GM23338 (cell line): ENCODE data around the gene SHISAL2A. TPM values are rescaled to one million over a fixed set of nuclear protein-coding genes. Genes with fewer than 3 reads are reported as not detected.

Experiments
- ATAC-seq: fragments of 200-7000 bp; cut with Tn5 transposase; 3 replicates; pipeline ENCODE4 v1.9.1; 2020
- DNase-seq: peaks from one replicate; pipeline ENCODE4 v3.0.0-alpha.2; 2015; ENCODE audit warnings: low spot score
- H2AFZ ChIP-seq: fragments of 200-600 bp; sonication (generic); 2 replicates; pipeline ENCODE4 v1.8.0; 2016; ENCODE audit warnings: antibody characterized with exemption, mild to moderate bottlenecking, moderate library complexity
- H3F3A ChIP-seq: fragments of 200-600 bp; sonication (generic); replicated peaks from 2 replicates; pipeline ENCODE4 v1.8.0; 2017; ENCODE audit warnings: antibody characterized with exemption, mixed run types, low read depth
- H3K27ac ChIP-seq: fragments of 200-600 bp; sonication (generic); 2 replicates; pipeline ENCODE4 v1.6.1; 2016; ENCODE audit warnings: low read depth
- H3K27me3 ChIP-seq: fragments of 200-600 bp; sonication (generic); 2 replicates; pipeline ENCODE4 v1.8.0; 2016; ENCODE audit warnings: mild to moderate bottlenecking, mixed run types, moderate library complexity; ENCODE audit not compliant: insufficient read depth
- H3K36me3 ChIP-seq: fragments of 200-600 bp; sonication (generic); 2 replicates; pipeline ENCODE4 v1.8.0; 2016; ENCODE audit warnings: mild to moderate bottlenecking; ENCODE audit not compliant: insufficient read depth
- H3K4me1 ChIP-seq: fragments of 200-600 bp; sonication (generic); 2 replicates; pipeline ENCODE4 v1.8.0; 2016; ENCODE audit warnings: mild to moderate bottlenecking, moderate library complexity; ENCODE audit not compliant: insufficient read depth
- H3K4me2 ChIP-seq: fragments of 200-600 bp; sonication (generic); 2 replicates; pipeline ENCODE4 v1.7.1; 2017; ENCODE audit warnings: mixed run types
- H3K4me3 ChIP-seq: fragments of 200-600 bp; sonication (generic); 2 replicates; pipeline ENCODE4 v1.6.1; 2016; ENCODE audit warnings: mixed run types
- H3K79me2 ChIP-seq: fragments of 200-600 bp; sonication (generic); replicated peaks from 2 replicates; pipeline ENCODE4 v1.8.0; 2017; ENCODE audit warnings: mild to moderate bottlenecking; ENCODE audit not compliant: insufficient read depth
- H3K9me2 ChIP-seq: fragments of 200-600 bp; sonication (generic); 2 replicates; pipeline ENCODE4 v1.8.0; 2017; ENCODE audit not compliant: insufficient read depth
- H4K20me1 ChIP-seq: fragments of 200-600 bp; sonication (generic); replicated peaks from 2 replicates; pipeline ENCODE4 v1.8.0; 2017; ENCODE audit warnings: mild to moderate bottlenecking; ENCODE audit not compliant: insufficient read depth
- H3K27ac Mint-ChIP-seq: 2 replicates; pipeline ENCODE4 v1.8.0; 2020; ENCODE audit warnings: inconsistent platforms, mild to moderate bottlenecking, moderate library complexity, mixed read lengths
- H3K27me3 Mint-ChIP-seq: 3 replicates; pipeline ENCODE4 v1.8.0; 2022; ENCODE audit warnings: low read depth, mild to moderate bottlenecking, moderate library complexity, mixed read lengths, inconsistent platforms; ENCODE audit not compliant: insufficient read depth, poor library complexity
- H3K36me3 Mint-ChIP-seq: 3 replicates; pipeline ENCODE4 v1.8.0; 2021; ENCODE audit warnings: low read depth, mild to moderate bottlenecking, inconsistent platforms, moderate library complexity, mixed read lengths
- H3K4me1 Mint-ChIP-seq: 3 replicates; pipeline ENCODE4 v1.8.0; 2020; ENCODE audit warnings: mild to moderate bottlenecking, inconsistent platforms, mixed read lengths
- H3K4me3 Mint-ChIP-seq: 3 replicates; pipeline ENCODE4 v1.8.0; 2021; ENCODE audit warnings: moderate library complexity, mild to moderate bottlenecking, inconsistent platforms, mixed read lengths
- H3K9me3 Mint-ChIP-seq: 3 replicates; pipeline ENCODE4 v1.8.0; 2020; ENCODE audit warnings: moderate library complexity, mild to moderate bottlenecking, inconsistent platforms, mixed read lengths
- CREB1 ChIP-seq: fragments of 250-450 bp; sonication (Bioruptor Pico); IDR thresholded peaks from 2 replicates; pipeline ENCODE4 v1.5.0; 2020; ENCODE audit warnings: low read depth, mild to moderate bottlenecking, moderate library complexity
- EZH2 ChIP-seq: fragments of 200-600 bp; sonication (generic); IDR thresholded peaks from one replicate; pipeline ENCODE4 v1.8.0; 2017; ENCODE audit warnings: antibody characterized with exemption, mild to moderate bottlenecking, low read depth; ENCODE audit not compliant: unreplicated experiment
- EZH2phosphoT487 ChIP-seq: fragments of 200-600 bp; sonication (generic); IDR thresholded peaks from one replicate; pipeline ENCODE4 v1.8.1; 2018; ENCODE audit warnings: antibody characterized with exemption; ENCODE audit not compliant: unreplicated experiment
- JUNB ChIP-seq: IDR thresholded peaks from one replicate; pipeline ENCODE4 v1.6.1; 2016; ENCODE audit warnings: antibody characterized with exemption; ENCODE audit not compliant: unreplicated experiment
- NANOG ChIP-seq: IDR thresholded peaks from 2 replicates; pipeline ENCODE4 v1.6.1; 2016; ENCODE audit warnings: antibody characterized with exemption, borderline replicate concordance
- POLR2AphosphoS5 ChIP-seq: IDR thresholded peaks from 2 replicates; pipeline ENCODE4 v1.6.1; 2016; ENCODE audit warnings: antibody characterized with exemption, low read depth
- REST ChIP-seq: IDR thresholded peaks from one replicate; pipeline ENCODE4 v1.6.1; 2018; ENCODE audit warnings: antibody characterized with exemption; ENCODE audit not compliant: unreplicated experiment
- STAT1 ChIP-seq: IDR thresholded peaks from one replicate; pipeline ENCODE4 v1.6.1; 2016; ENCODE audit warnings: antibody characterized with exemption; ENCODE audit not compliant: unreplicated experiment
- ZNF114 ChIP-seq: fragments of 250-450 bp; sonication (Bioruptor Pico); IDR thresholded peaks from 2 replicates; pipeline ENCODE4 v1.5.0; 2020; ENCODE audit warnings: mild to moderate bottlenecking, moderate library complexity
- ZNF331 ChIP-seq: fragments of 250-450 bp; sonication (Bioruptor Pico); IDR thresholded peaks from 2 replicates; pipeline ENCODE4 v1.5.0; 2020; ENCODE audit warnings: low read depth, mild to moderate bottlenecking, moderate library complexity
- polyA plus RNA-seq: library from polyadenylated mRNA; unstranded; fragments of >200 nt; fragmentation: Nextera tagmentation; extraction: Ambion mirVana; gene quantifications from 2 replicates; pipeline ENCODE4 v1.2.1, GENCODE V29; 2016
- total RNA-seq: library from RNA; depleted of rRNA; stranded (reverse); fragments of >200 nt; shearing (Covaris generic); gene quantifications from 2 replicates; pipeline ENCODE4 v1.2.3, GENCODE V29; 2014
- TF ChIP-seq, protein P1 (sequence below): fragments of 250-450 bp; sonication (Bioruptor Pico); IDR thresholded peaks from 2 replicates; pipeline ENCODE4 v1.5.0; 2020; ENCODE audit warnings: mild to moderate bottlenecking, moderate library complexity
- TF ChIP-seq, protein P2 (sequence below): IDR thresholded peaks from 2 replicates; pipeline ENCODE4 v1.6.1; 2016; ENCODE audit warnings: antibody characterized with exemption
- TF ChIP-seq, protein P3 (sequence below), 2 experiments: fragments of 200-600 bp in 1 of 2; sonication (generic) in 1 of 2; conservative IDR thresholded peaks; 2 replicates each; pipeline versions ENCODE4 v1.5.1 to v1.6.1; 2016 to 2017; ENCODE audit warnings: antibody characterized with exemption in 2 of 2, low read depth in 2 of 2, mild to moderate bottlenecking in 2 of 2, moderate library complexity in 1 of 2

SHISAL2A gene
- total and polyA plus RNA-seq, 2 experiments from 2014 or later = 0.10 to 1.2 TPM

GRCh38 chr1:52621950-52622349 lies 11.0 kb upstream of the SHISAL2A start:
- no peaks in the 10 kb centered on the region for H3K4me1 ChIP-seq
- no peak for ATAC-seq
- no peak overlapping the region for H3K27ac ChIP-seq
- H2AFZ ChIP-seq = no peak overlapping the region
- TF ChIP-seq REST (no peak), STAT1 (no peak), CREB1 (no peak), EZH2phosphoT487 (no peak), ZNF331 (CRISPR knock-in tag) (no peak), EZH2 (no peak), JUNB (no peak), ZNF114 (no peak), POLR2AphosphoS5 (no peak), NANOG (no peak)
- TF ChIP-seq, protein P1, sequence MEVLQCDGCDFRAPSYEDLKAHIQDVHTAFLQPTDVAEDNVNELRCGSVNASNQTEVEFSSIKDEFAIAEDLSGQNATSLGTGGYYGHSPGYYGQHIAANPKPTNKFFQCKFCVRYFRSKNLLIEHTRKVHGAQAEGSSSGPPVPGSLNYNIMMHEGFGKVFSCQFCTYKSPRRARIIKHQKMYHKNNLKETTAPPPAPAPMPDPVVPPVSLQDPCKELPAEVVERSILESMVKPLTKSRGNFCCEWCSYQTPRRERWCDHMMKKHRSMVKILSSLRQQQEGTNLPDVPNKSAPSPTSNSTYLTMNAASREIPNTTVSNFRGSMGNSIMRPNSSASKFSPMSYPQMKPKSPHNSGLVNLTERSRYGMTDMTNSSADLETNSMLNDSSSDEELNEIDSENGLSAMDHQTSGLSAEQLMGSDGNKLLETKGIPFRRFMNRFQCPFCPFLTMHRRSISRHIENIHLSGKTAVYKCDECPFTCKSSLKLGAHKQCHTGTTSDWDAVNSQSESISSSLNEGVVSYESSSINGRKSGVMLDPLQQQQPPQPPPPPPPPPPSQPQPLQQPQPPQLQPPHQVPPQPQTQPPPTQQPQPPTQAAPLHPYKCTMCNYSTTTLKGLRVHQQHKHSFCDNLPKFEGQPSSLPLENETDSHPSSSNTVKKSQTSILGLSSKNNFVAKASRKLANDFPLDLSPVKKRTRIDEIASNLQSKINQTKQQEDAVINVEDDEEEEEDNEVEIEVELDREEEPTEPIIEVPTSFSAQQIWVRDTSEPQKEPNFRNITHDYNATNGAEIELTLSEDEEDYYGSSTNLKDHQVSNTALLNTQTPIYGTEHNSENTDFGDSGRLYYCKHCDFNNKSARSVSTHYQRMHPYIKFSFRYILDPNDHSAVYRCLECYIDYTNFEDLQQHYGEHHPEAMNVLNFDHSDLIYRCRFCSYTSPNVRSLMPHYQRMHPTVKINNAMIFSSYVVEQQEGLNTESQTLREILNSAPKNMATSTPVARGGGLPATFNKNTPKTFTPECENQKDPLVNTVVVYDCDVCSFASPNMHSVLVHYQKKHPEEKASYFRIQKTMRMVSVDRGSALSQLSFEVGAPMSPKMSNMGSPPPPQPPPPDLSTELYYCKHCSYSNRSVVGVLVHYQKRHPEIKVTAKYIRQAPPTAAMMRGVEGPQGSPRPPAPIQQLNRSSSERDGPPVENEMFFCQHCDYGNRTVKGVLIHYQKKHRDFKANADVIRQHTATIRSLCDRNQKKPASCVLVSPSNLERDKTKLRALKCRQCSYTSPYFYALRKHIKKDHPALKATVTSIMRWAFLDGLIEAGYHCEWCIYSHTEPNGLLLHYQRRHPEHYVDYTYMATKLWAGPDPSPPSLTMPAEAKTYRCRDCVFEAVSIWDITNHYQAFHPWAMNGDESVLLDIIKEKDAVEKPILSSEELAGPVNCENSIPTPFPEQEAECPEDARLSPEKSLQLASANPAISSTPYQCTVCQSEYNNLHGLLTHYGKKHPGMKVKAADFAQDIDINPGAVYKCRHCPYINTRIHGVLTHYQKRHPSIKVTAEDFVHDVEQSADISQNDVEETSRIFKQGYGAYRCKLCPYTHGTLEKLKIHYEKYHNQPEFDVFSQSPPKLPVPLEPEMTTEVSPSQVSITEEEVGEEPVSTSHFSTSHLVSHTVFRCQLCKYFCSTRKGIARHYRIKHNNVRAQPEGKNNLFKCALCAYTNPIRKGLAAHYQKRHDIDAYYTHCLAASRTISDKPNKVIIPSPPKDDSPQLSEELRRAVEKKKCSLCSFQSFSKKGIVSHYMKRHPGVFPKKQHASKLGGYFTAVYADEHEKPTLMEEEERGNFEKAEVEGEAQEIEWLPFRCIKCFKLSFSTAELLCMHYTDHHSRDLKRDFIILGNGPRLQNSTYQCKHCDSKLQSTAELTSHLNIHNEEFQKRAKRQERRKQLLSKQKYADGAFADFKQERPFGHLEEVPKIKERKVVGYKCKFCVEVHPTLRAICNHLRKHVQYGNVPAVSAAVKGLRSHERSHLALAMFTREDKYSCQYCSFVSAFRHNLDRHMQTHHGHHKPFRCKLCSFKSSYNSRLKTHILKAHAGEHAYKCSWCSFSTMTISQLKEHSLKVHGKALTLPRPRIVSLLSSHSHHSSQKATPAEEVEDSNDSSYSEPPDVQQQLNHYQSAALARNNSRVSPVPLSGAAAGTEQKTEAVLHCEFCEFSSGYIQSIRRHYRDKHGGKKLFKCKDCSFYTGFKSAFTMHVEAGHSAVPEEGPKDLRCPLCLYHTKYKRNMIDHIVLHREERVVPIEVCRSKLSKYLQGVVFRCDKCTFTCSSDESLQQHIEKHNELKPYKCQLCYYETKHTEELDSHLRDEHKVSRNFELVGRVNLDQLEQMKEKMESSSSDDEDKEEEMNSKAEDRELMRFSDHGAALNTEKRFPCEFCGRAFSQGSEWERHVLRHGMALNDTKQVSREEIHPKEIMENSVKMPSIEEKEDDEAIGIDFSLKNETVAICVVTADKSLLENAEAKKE (CRISPR knock-in tag) = no peak
- TF ChIP-seq, protein P2, sequence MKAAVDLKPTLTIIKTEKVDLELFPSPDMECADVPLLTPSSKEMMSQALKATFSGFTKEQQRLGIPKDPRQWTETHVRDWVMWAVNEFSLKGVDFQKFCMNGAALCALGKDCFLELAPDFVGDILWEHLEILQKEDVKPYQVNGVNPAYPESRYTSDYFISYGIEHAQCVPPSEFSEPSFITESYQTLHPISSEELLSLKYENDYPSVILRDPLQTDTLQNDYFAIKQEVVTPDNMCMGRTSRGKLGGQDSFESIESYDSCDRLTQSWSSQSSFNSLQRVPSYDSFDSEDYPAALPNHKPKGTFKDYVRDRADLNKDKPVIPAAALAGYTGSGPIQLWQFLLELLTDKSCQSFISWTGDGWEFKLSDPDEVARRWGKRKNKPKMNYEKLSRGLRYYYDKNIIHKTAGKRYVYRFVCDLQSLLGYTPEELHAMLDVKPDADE = no peak
- TF ChIP-seq, protein P3, sequence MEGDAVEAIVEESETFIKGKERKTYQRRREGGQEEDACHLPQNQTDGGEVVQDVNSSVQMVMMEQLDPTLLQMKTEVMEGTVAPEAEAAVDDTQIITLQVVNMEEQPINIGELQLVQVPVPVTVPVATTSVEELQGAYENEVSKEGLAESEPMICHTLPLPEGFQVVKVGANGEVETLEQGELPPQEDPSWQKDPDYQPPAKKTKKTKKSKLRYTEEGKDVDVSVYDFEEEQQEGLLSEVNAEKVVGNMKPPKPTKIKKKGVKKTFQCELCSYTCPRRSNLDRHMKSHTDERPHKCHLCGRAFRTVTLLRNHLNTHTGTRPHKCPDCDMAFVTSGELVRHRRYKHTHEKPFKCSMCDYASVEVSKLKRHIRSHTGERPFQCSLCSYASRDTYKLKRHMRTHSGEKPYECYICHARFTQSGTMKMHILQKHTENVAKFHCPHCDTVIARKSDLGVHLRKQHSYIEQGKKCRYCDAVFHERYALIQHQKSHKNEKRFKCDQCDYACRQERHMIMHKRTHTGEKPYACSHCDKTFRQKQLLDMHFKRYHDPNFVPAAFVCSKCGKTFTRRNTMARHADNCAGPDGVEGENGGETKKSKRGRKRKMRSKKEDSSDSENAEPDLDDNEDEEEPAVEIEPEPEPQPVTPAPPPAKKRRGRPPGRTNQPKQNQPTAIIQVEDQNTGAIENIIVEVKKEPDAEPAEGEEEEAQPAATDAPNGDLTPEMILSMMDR (conservative IDR thresholded peaks at IDR 0.05; ENCODE audit: low read depth in 2 of 2) = no peak
- Mint-ChIP-seq H3K36me3 (no peaks in the 10 kb centered on the region), H3K27ac (no peak overlapping the region), H3K27me3 (no peaks in the 10 kb centered on the region), H3K4me3 (no peak overlapping the region), H3K9me3 (peaks cover 12% of the 10 kb centered on the region; the same call in 2 of the 3 replicates), H3K4me1 (no peaks in the 10 kb centered on the region)
- no peaks in the 10 kb centered on the region for H4K20me1 ChIP-seq
- no peak overlapping the region for H3K4me3 ChIP-seq
- H3F3A ChIP-seq = no peaks in the 10 kb centered on the region
- no peak for DNase-seq
- H3K27me3 ChIP-seq = no peaks in the 10 kb centered on the region
- H3K9me2 ChIP-seq = no peaks in the 10 kb centered on the region
- H3K4me2 ChIP-seq = no peak overlapping the region
- H3K36me3 ChIP-seq = no peaks in the 10 kb centered on the region
- H3K79me2 ChIP-seq = no peaks in the 10 kb centered on the region
